ENCODE results near the gene TRERF1. TPM values are rescaled to one million over a fixed set of nuclear protein-coding genes. Genes with fewer than 3 reads are reported as not detected.
A peak's percentile ranks its signal among the peaks of the same experiment; 100 is the strongest.

The TRERF1 gene
- polyA plus RNA-seq, 3 donors, result 0.58 to 10.0 (median 2.0) TPM

DNA sequence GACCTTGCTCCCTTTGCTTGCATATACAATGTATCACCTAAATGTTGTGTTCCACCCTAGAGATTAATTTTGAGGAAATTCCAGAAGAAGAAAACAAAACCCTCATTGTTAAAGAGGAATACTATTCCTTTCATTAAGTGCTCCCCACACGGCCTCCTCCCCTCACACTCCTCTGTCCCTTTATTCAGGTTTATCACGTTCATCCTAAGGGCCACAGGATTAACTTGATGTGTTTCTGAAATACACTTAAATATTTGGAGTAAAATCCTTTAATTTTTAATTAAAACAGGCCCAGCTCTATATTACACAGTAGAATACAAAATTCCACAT is 144.6 kb downstream of the TRERF1 start:
- Mint-ChIP-seq H3K4me3 (no peak overlapping the region), H3K27me3 (ENCODE audit: low read depth in 3 of 3) (peaks cover 0 to 6% (median 0%) of the 10 kb centered on the region in 3 donors)
- intact Hi-C loops (cut with micrococcal nuclease), result no loop called here

DNA sequence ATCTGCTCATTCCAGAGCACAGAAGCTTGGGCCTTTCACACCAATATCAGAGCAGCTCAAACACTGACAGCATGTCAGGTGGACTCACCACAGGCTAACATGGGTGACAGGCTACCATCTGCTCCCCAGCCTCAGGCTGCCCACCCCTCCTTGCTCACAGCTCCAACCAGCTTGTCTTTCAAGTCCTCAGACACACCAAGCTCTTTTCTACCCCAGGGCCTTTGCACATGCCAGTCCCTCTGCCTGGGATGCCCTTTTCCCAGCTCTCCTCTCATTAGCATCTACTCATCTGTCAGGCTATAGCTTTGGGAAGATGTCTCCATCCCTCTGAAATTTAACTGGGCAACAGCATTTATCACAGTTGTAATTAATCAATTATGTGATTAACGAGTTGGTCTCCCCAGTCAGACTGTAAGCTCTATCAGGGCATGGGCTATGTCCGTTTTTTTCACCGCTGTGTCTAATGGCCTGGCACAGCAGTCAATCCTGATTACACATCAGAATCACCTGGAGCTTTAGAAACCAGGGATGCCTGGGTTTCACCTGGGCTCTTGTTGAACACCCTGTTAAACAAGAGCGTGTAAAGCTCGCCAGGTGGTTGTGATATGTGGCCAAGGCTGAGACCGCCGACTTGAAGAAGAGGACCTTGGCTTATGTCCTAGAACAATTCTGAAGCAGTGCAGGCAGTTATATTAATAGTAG is 145.1 kb downstream of the TRERF1 start:
- Histone ChIP-seq H3K36me3 (replicated peaks in 1 of 2; ENCODE audit: control insufficient read depth in 1 of 2, insufficient read depth in 2 of 2, low read length in 2 of 2) (no peaks in the 10 kb centered on the region), H3K27me3 (ENCODE audit: control insufficient read depth in 2 of 2, insufficient read depth in 2 of 2, low read length in 2 of 2) (no peaks in the 10 kb centered on the region), H4K20me1 (ENCODE audit: insufficient read depth, low read length) (peaks cover 14% of the 10 kb centered on the region), H3K27ac (ENCODE audit: low read depth in 1 of 2, low read length in 2 of 2) (no peak overlapping the region), H2AFZ (ENCODE audit: insufficient read depth, low read depth, low read length, poor library complexity, severe bottlenecking) (no peak overlapping the region), H3K79me2 (ENCODE audit: insufficient read depth, low read length) (peaks cover 91% of the 10 kb centered on the region), H3K4me1 (ENCODE audit: control insufficient read depth in 1 of 2, insufficient read depth in 2 of 2, low read length in 2 of 2) (no peaks in the 10 kb centered on the region), H3K9ac (ENCODE audit: insufficient read depth, low read length, poor library complexity, severe bottlenecking) (no peak overlapping the region), H3K9me3 (replicated peaks in 1 of 2; ENCODE audit: control insufficient read depth in 1 of 2, insufficient read depth in 1 of 2, low read length in 2 of 2) (no peaks in the 10 kb centered on the region), H3K4me3 (replicated peaks in 1 of 3; ENCODE audit: low read depth in 2 of 3, low read length in 3 of 3) (no peak overlapping the region), H3K4me2 (replicated peaks; ENCODE audit: extremely low read depth, low read length, poor library complexity, severe bottlenecking) (no peak overlapping the region)
- TF ChIP-seq, protein P1, sequence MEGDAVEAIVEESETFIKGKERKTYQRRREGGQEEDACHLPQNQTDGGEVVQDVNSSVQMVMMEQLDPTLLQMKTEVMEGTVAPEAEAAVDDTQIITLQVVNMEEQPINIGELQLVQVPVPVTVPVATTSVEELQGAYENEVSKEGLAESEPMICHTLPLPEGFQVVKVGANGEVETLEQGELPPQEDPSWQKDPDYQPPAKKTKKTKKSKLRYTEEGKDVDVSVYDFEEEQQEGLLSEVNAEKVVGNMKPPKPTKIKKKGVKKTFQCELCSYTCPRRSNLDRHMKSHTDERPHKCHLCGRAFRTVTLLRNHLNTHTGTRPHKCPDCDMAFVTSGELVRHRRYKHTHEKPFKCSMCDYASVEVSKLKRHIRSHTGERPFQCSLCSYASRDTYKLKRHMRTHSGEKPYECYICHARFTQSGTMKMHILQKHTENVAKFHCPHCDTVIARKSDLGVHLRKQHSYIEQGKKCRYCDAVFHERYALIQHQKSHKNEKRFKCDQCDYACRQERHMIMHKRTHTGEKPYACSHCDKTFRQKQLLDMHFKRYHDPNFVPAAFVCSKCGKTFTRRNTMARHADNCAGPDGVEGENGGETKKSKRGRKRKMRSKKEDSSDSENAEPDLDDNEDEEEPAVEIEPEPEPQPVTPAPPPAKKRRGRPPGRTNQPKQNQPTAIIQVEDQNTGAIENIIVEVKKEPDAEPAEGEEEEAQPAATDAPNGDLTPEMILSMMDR (IDR thresholded peaks at IDR 0.05), result no peak
- DNase-seq, result no peak
- Mint-ChIP-seq H3K4me3 (no peak overlapping the region), H3K9me3 (no peaks in the 10 kb centered on the region), H3K27ac (peak overlapping the region in 2 of 7 donors; percentile 46 to 73), H3K27me3 (ENCODE audit: low read depth in 3 of 3) (peaks cover 0 to 6% (median 0%) of the 10 kb centered on the region in 3 donors), H3K36me3 (peaks cover 12 to 14% of the 10 kb centered on the region in 2 donors), H3K4me1 (peaks cover 20% of the 10 kb centered on the region)
- 93% methylated on average over 3 of the region's 7 CpGs for WGBS (ENCODE audit: insufficient coverage)
- intact Hi-C loops (cut with micrococcal nuclease), result no loop called here

More for the DNA sequence above, 144.6 kb downstream of the TRERF1 start:
- TF ChIP-seq, protein P1 (IDR thresholded peaks at IDR 0.05), result no peak
- Histone ChIP-seq H3K36me3 (replicated peaks in 1 of 2; ENCODE audit: control insufficient read depth in 1 of 2, insufficient read depth in 2 of 2, low read length in 2 of 2) (peaks cover 0 to 2% of the 10 kb centered on the region in 2 donors), H3K9ac (ENCODE audit: insufficient read depth, low read length, poor library complexity, severe bottlenecking) (no peak overlapping the region), H2AFZ (ENCODE audit: insufficient read depth, low read depth, low read length, poor library complexity, severe bottlenecking) (no peak overlapping the region), H3K79me2 (ENCODE audit: insufficient read depth, low read length) (peaks cover 91% of the 10 kb centered on the region), H4K20me1 (ENCODE audit: insufficient read depth, low read length) (peaks cover 11% of the 10 kb centered on the region), H3K9me3 (replicated peaks in 1 of 2; ENCODE audit: control insufficient read depth in 1 of 2, insufficient read depth in 1 of 2, low read length in 2 of 2) (no peaks in the 10 kb centered on the region), H3K27ac (ENCODE audit: low read depth in 1 of 2, low read length in 2 of 2) (no peak overlapping the region), H3K4me3 (replicated peaks in 1 of 3; ENCODE audit: low read depth in 2 of 3, low read length in 3 of 3) (no peak overlapping the region), H3K4me1 (ENCODE audit: control insufficient read depth in 1 of 2, insufficient read depth in 2 of 2, low read length in 2 of 2) (no peaks in the 10 kb centered on the region), H3K4me2 (replicated peaks; ENCODE audit: extremely low read depth, low read length, poor library complexity, severe bottlenecking) (no peak overlapping the region), H3K27me3 (ENCODE audit: control insufficient read depth in 2 of 2, insufficient read depth in 2 of 2, low read length in 2 of 2) (no peaks in the 10 kb centered on the region)
- H3K4me1 Mint-ChIP-seq, result peaks cover 20% of the 10 kb centered on the region
- H3K9me3 Mint-ChIP-seq, result no peaks in the 10 kb centered on the region
- WGBS (ENCODE audit: insufficient coverage), result no CpG with 5 or more reads among the region's 2 CpGs
- H3K27ac Mint-ChIP-seq, result peak overlapping the region in 2 of 7 donors; percentile 11 to 46
- no peak for DNase-seq
- peaks cover 17 to 19% of the 10 kb centered on the region in 2 donors for H3K36me3 Mint-ChIP-seq
